ENCODE data around the gene SYPL1.

SYPL1 gene

GRCh38 chr7:106128836-106129235 lies 16.7 kb upstream of the SYPL1 start:
- TF ChIP-seq CTCF (IDR thresholded peaks at IDR 0.05; ENCODE audit: low read depth, low read length, missing control alignments): no peak
- no peak overlapping the region for H3K4me3 ChIP-seq (ENCODE audit: low read depth, low read length)
- DNase-seq (ENCODE audit: low read depth): no peak

- H3K4me3 ChIP-seq (ENCODE audit: low read depth, low read length): no peak overlapping the region
- TF ChIP-seq CTCF (IDR thresholded peaks at IDR 0.05; ENCODE audit: low read depth, low read length, missing control alignments): no peak
- DNase-seq (ENCODE audit: low read depth): no peak
Observed at GRCh38 chr7:106127984-106128780, 16.1 kb upstream of the SYPL1 start.

GRCh38 chr7:106126170-106126938 lies 14.2 kb upstream of the SYPL1 start:
- TF ChIP-seq CTCF (IDR thresholded peaks at IDR 0.05; ENCODE audit: low read depth, low read length, missing control alignments): no peak
- DNase-seq (ENCODE audit: low read depth): no peak
- no peak overlapping the region for H3K4me3 ChIP-seq (ENCODE audit: low read depth, low read length)

- H3K4me3 ChIP-seq (ENCODE audit: low read depth, low read length): no peak overlapping the region
- DNase-seq (ENCODE audit: low read depth): no peak
- TF ChIP-seq CTCF (IDR thresholded peaks at IDR 0.05; ENCODE audit: low read depth, low read length, missing control alignments): no peak
Observed at GRCh38 chr7:106125417-106125816, 13.3 kb upstream of the SYPL1 start.

GRCh38 chr7:106124186-106124585 lies 12.1 kb upstream of the SYPL1 start:
- TF ChIP-seq CTCF (IDR thresholded peaks at IDR 0.05; ENCODE audit: low read depth, low read length, missing control alignments): no peak
- DNase-seq (ENCODE audit: low read depth): no peak
- H3K4me3 ChIP-seq (ENCODE audit: low read depth, low read length): no peak overlapping the region

- TF ChIP-seq CTCF (IDR thresholded peaks at IDR 0.05; ENCODE audit: low read depth, low read length, missing control alignments): no peak
- no peak overlapping the region for H3K4me3 ChIP-seq (ENCODE audit: low read depth, low read length)
- no peak for DNase-seq (ENCODE audit: low read depth)
Observed at GRCh38 chr7:106122713-106123112, 10.6 kb upstream of the SYPL1 start.

All from GM12864 (cell line).